GM19240 (cell line): Measurements from ENCODE around the gene DIO3.

ENCODE experiments used
- DNase-seq: peaks from one replicate; pipeline ENCODE4 v3.0.0; 2011; ENCODE audit warnings: low spot score; ENCODE audit not compliant: insufficient read length

Gene DIO3

DNA sequence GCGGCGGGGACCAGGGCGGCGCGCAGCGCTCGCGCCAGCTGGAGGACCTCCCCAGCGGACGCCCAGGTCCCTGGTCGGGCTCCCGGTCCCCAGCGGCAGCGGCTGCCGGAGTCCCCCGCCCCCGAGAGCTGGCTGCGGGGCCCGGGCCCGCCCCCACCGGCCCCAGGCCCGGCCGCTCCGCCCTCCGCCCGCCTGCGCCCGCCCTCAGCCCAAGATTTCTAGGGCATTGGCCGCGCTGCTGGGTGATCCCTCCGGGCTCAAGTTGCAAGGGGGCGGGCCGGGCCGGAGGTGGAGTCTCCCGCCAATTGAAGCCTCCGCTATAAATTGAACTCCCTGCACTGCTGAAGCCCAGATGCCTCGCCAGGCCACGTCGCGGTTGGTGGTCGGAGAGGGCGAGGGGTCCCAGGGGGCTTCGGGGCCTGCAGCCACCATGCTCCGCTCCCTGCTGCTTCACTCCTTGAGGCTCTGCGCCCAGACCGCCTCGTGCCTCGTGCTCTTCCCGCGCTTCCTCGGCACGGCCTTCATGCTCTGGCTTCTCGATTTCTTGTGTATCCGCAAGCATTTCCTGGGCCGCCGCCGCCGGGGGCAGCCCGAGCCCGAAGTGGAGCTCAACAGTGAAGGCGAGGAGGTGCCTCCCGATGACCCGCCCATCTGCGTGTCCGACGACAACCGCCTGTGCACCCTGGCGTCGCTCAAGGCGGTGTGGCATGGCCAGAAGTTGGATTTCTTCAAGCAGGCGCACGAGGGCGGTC, at the start of gene DIO3:
DIO3 (plus strand) TSS at position 351 of the 752 bp plus-strand sequence.
- no peak for DNase-seq

DNA sequence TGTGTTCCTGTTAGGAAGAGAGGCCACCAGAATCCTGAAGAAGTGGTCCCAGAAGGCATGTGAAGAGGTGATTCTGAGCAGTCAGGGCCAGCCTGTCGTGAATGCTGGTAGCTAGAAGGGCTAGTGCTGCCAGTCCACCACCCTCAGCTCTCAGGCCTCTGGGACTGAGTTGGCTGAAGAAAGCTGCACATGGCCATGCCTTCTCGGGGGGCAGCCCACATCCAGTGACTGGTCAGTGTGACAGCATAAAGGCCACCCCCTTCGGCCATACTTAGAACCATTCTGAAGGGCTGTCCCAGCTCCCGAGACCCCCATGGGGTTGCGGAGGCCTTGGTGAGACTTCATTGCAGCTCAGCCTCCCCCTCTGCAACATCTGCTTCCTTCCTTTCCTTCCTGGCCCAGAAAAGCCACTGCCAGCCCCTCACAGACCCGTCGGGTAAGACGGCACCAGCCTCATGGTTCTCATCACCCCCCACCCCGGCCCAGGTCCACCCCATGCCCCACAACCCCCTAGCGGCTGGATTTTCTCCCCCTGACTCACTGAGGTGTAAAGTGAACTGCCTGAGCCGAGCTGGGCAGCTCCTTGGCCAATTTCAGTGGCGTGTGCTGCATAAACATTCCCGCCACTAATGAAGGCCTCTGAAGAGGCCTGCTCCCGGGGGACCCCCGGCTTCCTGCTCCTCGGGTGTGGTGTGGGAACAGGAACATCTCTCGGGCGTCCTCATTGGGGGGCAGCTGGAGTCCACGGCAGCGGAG, 49.5 kb upstream of the DIO3 start:
- DNase-seq, result no peak

DNA sequence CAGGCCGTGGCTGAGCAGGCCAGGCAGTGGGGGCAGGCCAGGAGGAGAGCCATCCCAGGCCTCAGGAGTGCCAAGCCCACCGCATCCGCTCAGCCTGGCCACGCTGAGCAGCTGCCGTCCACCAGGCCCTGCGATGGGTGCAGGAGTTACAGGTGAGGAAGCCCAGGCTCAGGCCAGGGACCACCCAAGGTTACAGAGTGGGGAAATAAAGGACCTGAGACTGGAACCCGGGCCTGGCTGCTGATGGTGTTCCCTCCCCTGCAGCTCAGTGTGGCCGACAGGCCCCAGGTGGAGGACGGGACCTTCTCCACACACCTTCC, 49.0 kb upstream of the DIO3 start:
- DNase-seq, result no peak

DNA sequence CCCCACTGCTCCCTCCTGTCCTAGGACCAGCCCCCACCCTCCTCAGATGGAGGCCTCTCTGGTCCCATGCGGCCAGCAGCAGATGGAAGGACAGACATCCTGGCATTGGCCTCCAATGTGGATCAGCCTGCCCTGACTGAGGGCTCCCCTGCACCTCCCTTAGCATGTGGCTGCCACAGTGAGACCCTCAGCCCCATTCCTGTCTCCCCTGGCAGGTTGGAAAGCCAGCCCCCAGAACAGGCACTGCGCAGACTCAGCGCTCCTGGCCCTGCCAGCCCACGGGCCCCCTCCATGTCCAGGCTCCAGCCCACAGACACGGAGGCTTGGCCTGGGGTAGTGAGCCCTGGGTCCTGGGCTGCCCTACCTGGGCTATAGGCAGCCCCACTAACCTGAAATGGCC, 47.2 kb upstream of the DIO3 start:
- DNase-seq, result no peak

DNA sequence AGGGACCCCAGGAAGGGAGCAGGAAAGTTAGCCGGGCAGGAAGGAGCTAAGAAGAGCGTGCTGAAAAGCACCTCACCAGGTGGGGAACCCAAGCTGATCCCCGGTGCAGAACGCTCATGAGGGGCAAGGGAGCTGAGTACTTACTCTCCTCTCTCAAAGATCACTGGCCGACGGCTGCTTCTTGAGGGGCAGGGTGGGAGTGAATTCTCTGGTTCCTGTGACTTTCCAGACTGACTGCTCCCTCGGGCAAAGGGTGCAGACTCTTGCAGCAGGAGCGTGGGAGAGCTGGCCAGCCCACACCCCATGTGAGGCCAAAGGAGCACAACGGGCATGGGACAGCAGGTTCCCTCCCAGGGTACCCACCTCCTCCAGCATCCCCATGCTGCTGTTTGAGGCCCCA, 44.9 kb upstream of the DIO3 start:
- DNase-seq, result no peak

DNA sequence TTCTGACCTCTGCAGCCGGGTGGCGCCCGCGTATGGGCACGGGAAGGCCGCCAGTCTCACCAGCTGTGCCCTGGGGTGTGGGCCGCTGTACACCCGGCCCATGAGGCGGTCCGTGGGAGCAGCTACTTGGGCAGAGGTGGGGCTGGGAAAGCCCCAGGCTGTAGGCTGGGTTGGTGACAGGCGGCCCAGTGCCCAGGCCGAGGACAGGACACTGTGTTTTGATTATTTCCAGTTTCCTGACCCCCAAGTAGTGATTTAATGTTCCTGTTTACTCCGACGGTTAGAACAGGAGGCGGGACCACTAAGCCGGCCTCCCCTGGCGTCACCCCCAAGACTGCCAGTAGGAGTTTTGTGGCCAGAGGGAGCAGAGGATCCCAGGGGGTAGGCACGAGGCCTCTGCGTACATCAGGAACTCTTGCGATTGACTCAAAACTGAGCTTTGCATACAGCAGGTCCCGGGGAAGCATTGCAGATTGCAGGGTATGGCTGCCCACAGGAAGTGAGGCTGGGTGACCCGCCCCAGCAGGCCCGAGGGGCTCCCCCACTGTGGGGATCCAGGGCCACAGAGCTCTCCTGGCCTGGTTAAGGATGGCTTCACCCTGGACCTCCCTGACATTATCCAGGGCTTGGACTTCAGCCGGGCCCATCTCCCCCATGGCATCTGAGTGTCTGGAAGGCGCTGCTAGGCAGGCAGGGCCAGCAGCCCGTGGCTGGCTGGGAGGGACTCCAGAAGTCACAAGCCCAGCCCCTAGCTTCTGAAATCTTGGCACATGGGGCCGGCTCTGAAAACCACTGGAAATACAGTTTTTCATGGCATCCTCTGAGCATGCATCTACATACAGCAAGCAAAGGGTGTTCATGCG, 42.5 kb upstream of the DIO3 start:
- DNase-seq, result no peak

DNA sequence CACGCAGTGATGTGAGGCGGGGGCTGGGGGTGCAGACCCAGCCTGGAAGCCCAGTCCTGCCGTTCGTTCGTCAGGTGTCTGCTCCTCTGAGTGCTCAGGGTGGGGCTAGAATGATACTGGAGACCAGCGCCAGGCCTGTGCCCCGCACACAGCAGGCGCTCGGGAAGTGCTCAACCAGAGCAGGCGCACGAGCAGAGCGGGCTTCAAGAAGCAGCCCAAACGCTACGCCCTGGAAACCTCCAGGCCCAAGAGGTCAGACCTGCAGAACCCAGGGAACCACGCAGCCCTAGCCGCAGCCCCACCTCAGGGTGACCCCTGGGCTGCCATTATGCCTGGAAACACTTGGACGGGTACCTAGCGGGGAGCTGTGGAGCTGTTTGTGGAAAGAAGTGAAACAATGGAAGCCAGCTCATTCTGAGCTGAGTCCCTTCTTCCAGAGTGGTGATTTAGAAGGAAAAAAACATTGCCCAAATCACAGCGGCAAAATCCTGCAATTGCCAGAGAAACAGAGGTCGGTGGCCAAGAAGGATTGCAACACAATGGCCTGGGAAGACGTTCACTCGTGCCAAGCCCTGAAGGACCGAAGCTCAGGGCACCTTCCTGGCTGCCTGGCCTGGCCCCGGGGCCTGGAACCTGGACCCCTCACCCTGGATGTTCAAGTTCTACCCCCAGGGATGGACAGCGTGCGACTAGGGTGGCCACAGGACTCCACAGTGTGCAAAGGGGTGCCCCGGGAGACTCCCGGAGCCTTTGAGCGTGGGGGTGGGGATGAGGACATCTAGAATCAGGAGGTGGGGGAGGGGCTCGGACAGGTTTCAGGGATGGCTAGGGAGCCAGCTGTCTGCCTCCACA, 40.4 kb upstream of the DIO3 start:
- DNase-seq, result no peak

DNA sequence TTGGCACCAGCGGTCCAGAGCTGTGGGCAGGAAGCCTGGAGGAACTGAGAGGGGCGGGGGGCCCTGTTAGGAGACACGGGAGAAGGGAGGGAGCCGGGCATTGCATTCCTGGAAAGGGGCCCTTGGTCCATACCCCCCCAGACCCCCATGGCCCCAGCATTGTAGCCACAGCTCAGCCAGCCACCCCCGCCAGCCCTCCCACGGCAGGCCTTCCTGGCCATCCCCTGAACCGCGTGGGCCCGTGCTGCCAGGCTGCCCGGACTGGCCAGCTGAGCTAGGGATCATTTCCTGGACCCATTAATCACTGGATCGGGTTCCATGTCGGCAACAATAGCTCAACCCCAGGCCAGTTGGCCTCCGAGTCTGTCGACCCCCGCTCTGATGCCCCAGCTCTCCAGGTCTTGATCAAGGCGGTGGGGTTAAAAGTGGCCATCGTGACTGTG, 39.8 kb upstream of the DIO3 start:
- DNase-seq, result no peak

DNA sequence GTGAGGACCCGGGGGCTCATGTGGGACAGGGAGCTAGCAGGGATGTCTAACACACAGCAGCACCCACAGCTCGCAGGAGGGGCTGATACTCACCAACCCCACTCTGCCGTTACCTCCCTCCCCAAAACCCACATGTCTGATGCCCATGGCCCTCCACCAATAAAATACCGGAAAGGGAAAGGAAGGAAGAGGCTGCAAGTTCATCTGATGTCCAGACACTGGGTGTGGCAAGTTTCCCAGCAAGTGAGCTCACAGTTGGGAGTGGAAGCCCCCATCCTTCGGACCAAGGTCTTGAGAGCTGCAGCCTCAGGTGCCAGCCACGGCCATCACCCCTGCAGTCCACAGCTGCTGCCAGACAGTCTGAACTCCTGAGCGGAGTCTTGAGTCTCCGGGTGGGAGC, 39.3 kb upstream of the DIO3 start:
- DNase-seq, result no peak

DNA sequence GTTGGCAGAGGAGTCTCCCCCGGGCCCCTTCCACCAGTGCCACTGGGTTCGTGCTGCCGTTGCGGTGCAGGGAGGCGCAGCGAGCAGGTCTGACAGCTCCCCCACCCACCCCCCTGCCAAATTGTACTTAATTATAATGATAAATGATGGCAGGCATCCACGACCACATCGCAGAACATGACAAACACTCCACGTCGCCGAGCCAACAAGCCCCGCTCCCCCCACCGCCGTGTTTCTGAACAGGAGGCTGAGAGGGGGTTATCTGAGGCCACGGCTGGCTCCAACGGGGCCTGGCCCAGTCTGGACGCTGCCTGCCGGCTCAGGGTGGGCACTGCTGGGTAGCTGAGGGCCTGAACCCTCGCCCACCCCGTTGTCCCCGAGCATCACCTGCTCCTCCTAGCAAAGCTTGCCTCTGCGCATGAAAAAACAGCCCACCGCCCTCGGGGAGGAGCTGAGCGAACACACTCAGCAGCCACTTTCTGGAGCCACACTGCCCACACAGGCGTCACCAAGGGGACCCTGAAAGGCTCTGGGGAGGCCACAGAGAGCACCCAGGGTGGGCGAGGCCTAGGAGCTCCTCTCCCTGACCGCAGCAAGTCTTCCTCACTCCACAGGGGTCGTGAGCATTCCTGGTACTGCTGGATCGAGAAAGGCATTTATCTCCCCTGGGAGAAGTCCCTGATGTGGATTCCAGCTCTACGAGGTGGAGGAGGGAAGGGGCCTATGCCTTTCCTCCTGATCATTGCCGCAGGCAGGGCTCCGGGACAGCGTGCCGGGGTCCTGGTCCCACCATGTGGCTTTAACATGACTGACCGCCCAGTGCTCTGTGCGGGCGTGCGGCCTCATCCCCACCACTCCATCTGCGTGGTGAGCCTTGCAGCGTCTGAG, 35.4 kb upstream of the DIO3 start:
- DNase-seq, result no peak

DNA sequence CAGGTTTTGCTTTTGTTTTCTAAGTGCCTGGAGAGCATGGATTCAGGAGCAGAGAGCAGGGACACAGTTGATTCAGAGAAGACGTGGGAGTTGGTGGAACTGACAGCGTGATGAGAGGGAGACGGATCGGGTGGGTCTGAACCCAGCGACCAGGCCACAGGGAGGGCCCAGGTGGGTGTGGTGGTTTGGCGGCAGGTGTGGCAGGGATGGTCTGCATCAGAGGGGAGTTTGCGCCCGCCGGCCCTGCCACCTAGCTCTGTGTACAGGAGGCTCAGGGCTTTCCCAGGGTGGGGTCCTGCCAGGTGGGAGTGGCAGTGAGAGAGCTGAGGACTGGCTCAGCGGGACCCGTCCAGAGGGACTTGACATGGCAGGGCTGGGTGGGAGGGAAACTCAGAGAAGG, 33.3 kb upstream of the DIO3 start:
- no peak for DNase-seq

DNA sequence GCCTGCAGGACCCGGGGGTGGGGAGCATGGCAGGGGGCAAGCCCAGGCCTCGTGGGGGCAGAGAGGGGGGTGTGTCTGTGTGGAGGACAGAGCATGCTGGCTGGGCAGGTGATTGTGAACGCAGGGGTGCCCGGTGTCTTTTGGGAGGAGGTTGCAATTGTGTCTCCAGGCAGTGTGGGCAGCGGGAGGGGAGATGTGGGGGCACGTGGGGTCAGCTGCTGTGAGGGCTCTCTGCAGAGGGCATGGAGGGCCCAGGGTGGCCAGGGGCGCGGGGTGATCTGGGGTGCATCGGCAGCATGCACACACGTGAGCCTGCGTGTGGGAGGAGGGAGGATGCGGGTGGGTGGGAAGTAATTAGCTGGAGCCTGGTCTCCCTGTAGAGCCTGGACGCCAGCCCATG, 32.2 kb upstream of the DIO3 start:
- no peak for DNase-seq

DNA sequence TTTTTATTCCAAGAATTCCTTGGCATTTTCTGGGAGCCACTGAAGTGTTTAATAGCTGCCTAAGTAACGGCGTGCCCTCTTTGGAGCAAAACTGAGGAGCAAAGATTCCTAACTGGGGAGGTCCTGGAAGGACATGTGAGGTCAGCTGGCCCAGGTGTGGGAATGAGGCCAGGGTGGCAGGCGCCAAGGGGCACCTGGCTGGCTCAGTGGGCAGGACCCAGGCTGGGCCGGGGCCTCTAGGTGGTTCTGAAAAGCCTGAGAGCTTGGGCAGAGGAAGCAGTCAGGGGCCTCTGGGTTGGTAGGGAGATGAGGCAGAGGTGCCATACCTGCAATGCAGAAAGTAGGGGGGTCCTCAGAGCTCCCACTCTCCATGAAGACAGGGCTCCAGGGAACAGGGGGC, 27.1 kb upstream of the DIO3 start:
- no peak for DNase-seq

DNA sequence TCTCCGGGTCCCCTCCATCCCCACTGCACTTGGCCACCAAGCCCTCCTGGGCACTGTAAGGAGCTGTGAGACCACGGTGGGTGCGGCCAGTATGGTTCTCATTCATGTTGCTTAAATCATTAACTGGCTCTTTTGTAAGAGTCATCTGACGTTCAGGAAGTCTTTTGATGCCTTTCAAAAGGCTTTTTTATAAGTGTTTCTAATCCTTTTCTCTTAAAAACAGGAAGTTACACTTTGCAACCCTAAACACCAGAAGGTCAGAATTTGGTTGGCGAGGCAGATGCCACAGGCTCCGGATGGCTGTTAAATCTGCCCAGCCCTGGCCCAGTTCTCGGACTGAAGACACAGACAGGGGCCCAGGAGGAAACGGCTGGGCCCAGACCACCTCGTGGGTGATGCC, 26.1 kb upstream of the DIO3 start:
- no peak for DNase-seq

DNA sequence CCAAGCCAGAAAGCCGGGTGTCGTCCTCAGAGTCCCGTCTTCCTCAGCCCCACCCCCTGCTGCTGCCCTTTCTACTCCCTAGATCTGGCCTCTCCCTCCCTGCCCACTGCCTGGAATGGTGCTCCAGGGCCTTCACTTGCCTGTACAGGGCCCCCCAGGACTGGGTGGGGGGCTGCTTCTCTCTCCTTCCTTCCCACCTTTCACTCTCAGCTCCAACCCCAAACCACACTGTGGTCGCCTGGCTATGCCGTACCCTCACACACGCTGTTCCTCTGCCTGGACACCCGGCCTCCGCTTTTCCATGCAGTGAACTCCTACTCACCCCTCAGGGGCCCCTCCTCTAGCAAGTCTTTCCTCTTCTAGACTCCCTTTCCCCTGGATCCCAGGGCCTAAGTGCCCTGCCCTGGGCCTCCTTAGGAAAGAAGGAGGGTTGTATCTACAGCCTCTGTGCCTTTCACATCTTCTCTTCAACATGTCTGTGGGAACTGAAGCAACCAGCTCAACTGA, 25.5 kb upstream of the DIO3 start:
- DNase-seq, result no peak

DNA sequence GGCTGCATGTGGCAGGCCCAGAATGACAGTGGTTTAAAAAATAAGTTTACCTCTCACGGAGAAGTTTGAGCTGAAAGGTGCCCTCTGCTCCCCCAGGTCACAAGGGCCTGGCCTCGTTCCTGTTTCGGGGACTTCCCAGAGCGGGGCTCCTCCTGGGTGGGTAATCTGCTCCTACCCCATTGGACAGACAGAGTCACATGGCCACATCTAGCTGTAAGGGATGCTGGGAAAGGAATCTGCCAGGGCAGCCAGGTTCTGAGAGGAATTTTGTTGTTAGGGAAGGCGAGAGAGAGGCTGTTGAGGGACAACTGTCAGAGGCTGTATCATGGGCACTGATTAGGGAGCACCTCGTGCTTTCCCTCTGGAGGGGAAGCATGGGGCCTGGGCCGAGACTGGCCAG, 24.0 kb upstream of the DIO3 start:
- no peak for DNase-seq

DNA sequence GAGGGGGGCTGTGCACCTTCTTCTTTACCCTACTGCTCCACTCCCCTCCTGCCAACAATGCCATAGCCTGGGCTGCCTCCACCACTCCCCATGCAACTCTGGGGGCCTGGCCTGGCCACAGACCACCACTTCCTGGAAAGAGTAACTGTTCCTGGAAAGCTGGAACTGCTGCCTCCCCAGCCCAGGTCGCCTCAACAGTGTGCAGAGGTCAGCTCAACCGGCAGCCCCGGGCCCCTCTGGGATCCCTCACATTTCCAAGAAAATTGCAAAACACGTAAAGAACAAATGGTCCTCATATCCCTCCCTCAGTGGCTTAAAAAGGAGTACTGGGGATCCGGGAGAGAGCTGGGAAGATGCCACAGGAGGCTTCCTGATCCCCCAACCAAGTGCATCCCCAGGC, 22.4 kb upstream of the DIO3 start:
- DNase-seq, result no peak

DNA sequence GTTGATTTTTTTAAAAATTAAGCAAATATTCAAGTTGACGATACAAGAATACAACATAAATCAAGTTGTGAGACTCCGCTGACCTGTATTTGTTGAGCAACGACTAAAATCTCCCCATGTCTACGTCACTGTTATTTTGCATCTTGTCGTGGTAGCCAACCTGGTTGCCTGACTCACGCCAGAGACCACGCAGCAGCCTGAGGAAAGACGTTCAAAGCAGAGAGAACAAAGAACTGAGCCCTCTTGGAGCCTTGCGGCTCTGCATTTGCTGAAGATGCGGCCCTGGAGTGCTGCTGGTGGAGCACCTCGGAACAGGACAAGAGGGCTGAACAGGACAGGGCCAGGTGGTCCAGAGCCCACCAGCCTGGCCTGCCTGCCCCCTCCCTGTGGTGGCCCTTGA, 21.4 kb upstream of the DIO3 start:
- no peak for DNase-seq

DNA sequence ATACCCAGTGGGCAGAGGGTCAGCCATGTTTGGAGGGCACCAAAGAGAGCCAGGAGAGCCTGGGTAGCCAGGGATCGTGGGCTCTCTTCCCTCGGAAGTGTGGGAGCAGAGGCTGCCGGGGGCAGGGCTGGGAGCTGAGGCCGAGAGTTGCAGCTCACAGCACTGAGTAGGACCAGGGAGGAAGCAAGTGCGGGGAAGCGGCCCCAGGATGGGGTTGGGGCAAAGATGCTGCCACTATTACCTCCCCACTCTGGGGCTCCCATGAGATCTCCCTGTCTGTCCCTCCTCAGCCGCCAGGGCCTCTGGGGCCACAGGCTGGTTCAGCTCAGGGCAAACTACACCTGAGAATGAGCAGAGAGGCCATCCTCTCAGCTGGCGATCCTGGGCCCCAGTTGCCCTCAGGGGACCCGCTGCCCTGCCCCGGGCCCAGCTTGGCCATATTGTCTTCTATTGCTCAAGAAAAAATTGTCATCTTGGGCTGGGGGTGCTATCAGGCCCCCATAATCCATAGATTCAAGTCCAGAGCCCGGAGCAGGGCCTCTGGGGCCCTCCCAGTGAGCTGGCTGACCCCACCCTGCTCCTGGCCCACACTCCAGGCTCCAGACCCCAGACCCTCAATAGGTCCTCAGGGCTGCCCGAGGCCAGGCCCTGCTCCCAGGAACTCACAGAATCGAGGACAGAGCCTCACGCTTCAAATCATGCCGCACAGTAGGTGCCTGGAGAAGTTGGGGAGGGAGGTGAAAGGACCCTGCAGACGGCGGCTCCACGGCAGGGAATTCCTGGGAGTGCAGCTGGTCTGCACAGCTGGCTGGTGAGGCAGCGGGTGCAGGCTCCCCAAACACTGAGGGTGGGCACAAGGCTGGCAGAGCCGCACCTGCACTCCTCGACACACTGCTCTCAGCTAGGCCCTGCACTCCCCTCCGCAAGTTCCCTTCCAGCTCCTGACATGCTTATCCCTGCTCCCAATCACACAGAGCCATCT, 20.5 kb upstream of the DIO3 start:
- no peak for DNase-seq
